GM12892 (cell line): ENCODE measurements around the gene MCC.

Experiments
- POLR2A ChIP-seq: IDR thresholded peaks from 2 replicates; pipeline ENCODE4 v1.6.1; 2011; ENCODE audit warnings: low read depth, low read length, control low read depth
- TAF1 ChIP-seq: IDR thresholded peaks from 2 replicates; pipeline ENCODE4 v1.6.1; 2011; ENCODE audit warnings: low read depth, mild to moderate bottlenecking, control low read depth, low read length, borderline replicate concordance

DNA sequence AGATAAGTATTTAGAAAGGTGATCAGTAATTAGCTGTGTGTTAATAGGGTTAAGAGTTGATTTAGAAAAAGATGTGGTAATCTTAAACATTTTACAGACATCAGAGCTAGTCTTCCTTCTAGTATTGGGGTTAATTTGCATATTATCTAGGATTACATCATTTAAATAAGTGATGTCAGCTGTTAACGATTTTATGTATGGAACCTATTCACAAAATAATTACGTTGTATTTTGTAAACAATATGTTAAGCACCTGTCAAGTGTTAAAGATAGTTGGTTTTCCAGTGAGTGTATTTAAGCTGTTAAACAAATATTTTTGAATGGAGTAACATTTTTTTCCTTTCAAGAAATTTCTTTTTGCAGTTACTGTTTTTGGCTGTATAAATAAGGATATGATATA, 509.4 kb downstream of the MCC start:
- no peak for TF ChIP-seq TAF1
- no peak for TF ChIP-seq POLR2A
